Activated CD4-positive, alpha-beta memory T cell treated with anti-CD3 and anti-CD28 coated beads for 36 hours (primary cell): ENCODE results near the gene ZNF775. TPM values are rescaled to one million over a fixed set of nuclear protein-coding genes. Genes with fewer than 3 reads are reported as not detected.

Experiments used
- CTCF ChIA-PET: fragments of 350-600 bp; sonication (Branson Sonifier 250); formaldehyde crosslinking; loops from one replicate; lab custom pipeline; 2021; ENCODE audit warnings: antibody characterized with exemption, inconsistent platforms; lab: Charles Lee
- POLR2A ChIA-PET: fragments of 350-600 bp; sonication (Branson Sonifier 250); formaldehyde crosslinking; loops from one replicate; lab custom pipeline; 2021; ENCODE audit warnings: antibody characterized with exemption; lab: Charles Lee
- DNase-seq: peaks from one replicate; pipeline ENCODE4 v3.0.0-alpha.2; 2020
- H3K27ac Mint-ChIP-seq: one replicate; pipeline ENCODE4 v1.8.0; 2021; ENCODE audit warnings: mixed read lengths
- H3K27me3 Mint-ChIP-seq: one replicate; pipeline ENCODE4 v1.8.0; 2021; ENCODE audit warnings: mixed read lengths
- H3K36me3 Mint-ChIP-seq: one replicate; pipeline ENCODE4 v1.8.0; 2021; ENCODE audit warnings: mixed read lengths
- H3K4me1 Mint-ChIP-seq: one replicate; pipeline ENCODE4 v1.8.0; 2021; ENCODE audit warnings: low read depth, mixed read lengths
- H3K4me3 Mint-ChIP-seq: one replicate; pipeline ENCODE4 v1.8.0; 2021; ENCODE audit warnings: mild to moderate bottlenecking, mixed read lengths
- H3K9me3 Mint-ChIP-seq: one replicate; pipeline ENCODE4 v1.8.0; 2021; ENCODE audit warnings: mixed read lengths
- intact Hi-C: fragments of 100-400 bp; cut with micrococcal nuclease; formaldehyde crosslinking; loops from one replicate; pipeline ENCODE4 v1.15.1; 2023
- total RNA-seq, 2 experiments: library from RNA; stranded (reverse); gene quantifications; one replicate each; pipeline ENCODE4 v1.2.3, GENCODE V29; 2021

ZNF775 gene
- total RNA-seq, 2 experiments from 2014 or later = 6.0 to 6.8 TPM

DNA sequence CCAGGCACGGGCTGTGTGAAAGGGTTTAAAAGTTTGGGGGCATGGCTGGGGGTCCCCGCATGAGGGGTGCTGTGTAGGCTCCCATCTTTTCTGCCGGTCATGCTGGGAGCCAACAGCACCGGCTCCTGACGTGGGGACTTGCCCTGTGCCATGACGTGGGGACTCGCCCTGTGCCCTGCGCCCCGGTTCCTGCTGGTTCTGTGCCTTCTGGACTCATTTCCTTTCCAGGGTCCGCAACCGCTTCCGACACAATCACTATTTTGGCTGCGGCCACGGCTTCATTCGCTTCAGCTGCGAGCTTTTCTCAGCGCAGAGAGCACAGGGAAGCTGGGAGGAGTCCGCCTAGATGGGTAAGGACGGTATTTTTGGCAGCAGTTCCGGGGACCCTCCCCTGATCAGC is 63.7 kb downstream of the ZNF775 start:
- H3K27me3 Mint-ChIP-seq = no peaks in the 10 kb centered on the region
- ChIA-PET POLR2A (no interaction called here), CTCF (no interaction called here)
- peaks cover 12% of the 10 kb centered on the region for H3K36me3 Mint-ChIP-seq
- intact Hi-C loops = no loop called here
- DNase-seq = no peak
- H3K4me1 Mint-ChIP-seq = peaks cover 35% of the 10 kb centered on the region
- no peak overlapping the region for H3K4me3 Mint-ChIP-seq
- peaks cover 14% of the 10 kb centered on the region for H3K9me3 Mint-ChIP-seq
- H3K27ac Mint-ChIP-seq = no peak overlapping the region

DNA sequence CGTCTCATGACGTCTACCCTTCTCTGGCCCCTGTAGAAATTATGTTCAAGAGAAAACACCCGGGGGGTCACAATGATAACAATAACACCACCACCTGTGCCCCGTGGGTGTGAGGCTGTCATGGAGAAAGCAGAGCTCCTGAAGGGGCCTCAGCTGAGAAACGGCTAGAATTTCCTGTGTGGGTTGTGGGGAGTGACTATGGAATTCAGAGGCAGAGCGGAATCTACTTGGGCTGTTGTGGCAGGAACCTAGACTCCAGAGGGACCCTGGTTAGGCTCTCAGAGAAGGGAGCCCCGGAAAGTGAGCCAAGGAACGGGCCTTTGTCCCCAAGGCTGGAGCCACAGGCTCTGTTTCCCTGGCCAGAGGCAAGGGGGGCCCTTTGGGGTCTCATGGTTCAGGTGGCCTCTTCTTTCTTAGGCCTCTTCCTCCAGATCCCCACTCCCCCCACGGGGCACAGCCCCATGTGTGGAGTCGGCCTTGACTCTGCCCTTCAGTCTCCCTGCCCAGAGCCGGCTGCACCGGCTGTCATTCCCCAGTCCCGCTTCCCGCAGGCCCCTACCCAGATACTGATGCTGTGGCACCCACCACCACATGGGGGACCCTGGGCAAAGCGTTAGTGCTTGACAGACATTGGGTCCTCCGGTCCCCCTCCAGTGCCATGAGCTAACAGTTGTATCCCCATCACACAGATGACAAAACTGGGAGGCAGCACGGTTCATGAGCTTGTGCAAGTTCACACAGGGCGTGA is 64.8 kb downstream of the ZNF775 start:
- intact Hi-C loops = no loop called here
- no peak for DNase-seq
- peaks cover 46% of the 10 kb centered on the region for H3K4me1 Mint-ChIP-seq
- H3K9me3 Mint-ChIP-seq = peaks cover 14% of the 10 kb centered on the region
- CTCF ChIA-PET = interaction anchor here (5.6 kb wide), 1 partner anchor 311 kb away, joined by 80 read pairs; no protein-coding TSS in a partner anchor
- no peaks in the 10 kb centered on the region for H3K27me3 Mint-ChIP-seq
- no peak overlapping the region for H3K4me3 Mint-ChIP-seq
- POLR2A ChIA-PET = no interaction called here
- H3K36me3 Mint-ChIP-seq = peaks cover 12% of the 10 kb centered on the region
- H3K27ac Mint-ChIP-seq = no peak overlapping the region

DNA sequence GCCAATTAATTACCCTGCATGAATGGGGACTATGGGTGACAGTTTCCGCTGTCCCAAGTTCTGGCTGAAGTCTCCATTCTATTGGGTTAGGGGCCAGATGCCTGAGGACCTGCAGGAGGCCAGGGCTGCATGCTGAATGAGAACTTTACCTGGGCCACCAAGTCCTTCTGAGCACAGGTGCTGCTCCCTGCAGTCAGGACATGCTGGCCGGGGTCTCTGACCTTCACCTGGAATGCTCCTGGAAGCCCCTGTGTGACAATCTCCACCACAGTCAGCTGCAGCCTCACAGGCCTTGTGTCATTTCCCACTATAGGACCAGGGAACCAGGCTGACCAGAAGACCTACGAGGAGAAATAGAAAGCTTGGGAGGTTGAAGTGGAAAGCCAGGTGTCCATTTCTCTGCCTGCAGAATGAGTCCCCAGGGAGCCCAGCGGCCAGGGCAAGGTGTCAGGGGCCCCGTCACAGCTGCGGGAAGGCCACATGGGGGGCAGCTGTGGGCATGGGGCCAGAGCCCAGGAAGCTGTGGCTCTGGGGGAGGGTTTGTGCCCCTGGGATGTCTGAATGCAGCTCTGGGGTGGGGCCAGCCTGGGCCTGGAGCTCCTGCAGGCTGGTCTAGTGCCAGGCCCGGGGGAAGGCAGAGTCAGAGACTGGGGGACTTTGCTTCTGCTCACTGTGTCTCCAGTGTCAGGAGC is 65.7 kb downstream of the ZNF775 start:
- Mint-ChIP-seq H3K27me3 (no peaks in the 10 kb centered on the region), H3K4me3 (no peak overlapping the region), H3K36me3 (peaks cover 12% of the 10 kb centered on the region), H3K9me3 (peaks cover 14% of the 10 kb centered on the region), H3K27ac (peak overlapping the region; percentile 30), H3K4me1 (peaks cover 47% of the 10 kb centered on the region)
- ChIA-PET CTCF (interaction anchor here (5.6 kb wide), 1 partner anchor 310 kb away, joined by 80 read pairs; no protein-coding TSS in a partner anchor), POLR2A (interaction anchor here (1.1 to 1.9 kb wide), 2 partner anchors 11 to 40 kb away, joined by 3 to 5 read pairs; no protein-coding TSS in a partner anchor)
- no peak for DNase-seq
- intact Hi-C loops = no loop called here

GRCh38 chr7:150446288-150446938 is 67.3 kb downstream of the ZNF775 start:
- H3K36me3 Mint-ChIP-seq = peaks cover 11% of the 10 kb centered on the region
- ChIA-PET CTCF (interaction anchor here (0.8 to 5.6 kb wide), 11 partner anchors 9 to 313 kb away, joined by 3 to 80 read pairs (median 4); partner anchors contain the start of gene GIMAP4), POLR2A (interaction anchor here (1.0 to 2.0 kb wide), 10 partner anchors 35 to 308 kb away, joined by 3 to 10 read pairs (median 4); partner anchors contain the start of gene GIMAP2)
- peak overlapping the region; percentile 78 for H3K27ac Mint-ChIP-seq
- no peak overlapping the region for H3K4me3 Mint-ChIP-seq
- no peaks in the 10 kb centered on the region for H3K27me3 Mint-ChIP-seq
- intact Hi-C loops = no loop called here
- H3K9me3 Mint-ChIP-seq = peaks cover 10% of the 10 kb centered on the region
- DNase-seq = peak; percentile 69
- peaks cover 43% of the 10 kb centered on the region for H3K4me1 Mint-ChIP-seq

Other genes starting within 250 kb of the ZNF775 start
- gene LRRC61, start 56.0 kb upstream of the ZNF775 start, total RNA-seq = 10 to 100 TPM; 26.1 to 27.1 TPM
- 1 to 10 TPM; 8.0 to 8.8 TPM for gene ACTR3C, start 55.8 kb upstream of the ZNF775 start, total RNA-seq
- not detected for gene RARRES2, start 37.7 kb upstream of the ZNF775 start, total RNA-seq
- 10 to 100 TPM; 52.3 to 56.9 TPM for gene REPIN1, start 10.5 kb upstream of the ZNF775 start, total RNA-seq
- gene GIMAP8, start 71.3 kb downstream of the ZNF775 start, total RNA-seq = 10 to 100 TPM; 11.8 TPM
- 10 to 100 TPM; 42.5 to 44.1 TPM for gene GIMAP7, start 135.5 kb downstream of the ZNF775 start, total RNA-seq
- gene GIMAP4, start 188.1 kb downstream of the ZNF775 start, total RNA-seq = 100 to 1,000 TPM; 128 to 140 TPM